RWPE2 (cell line): ENCODE data around the gene SEMA4B.
"Not testable (repeated sequence)": the region's sequence is repeated elsewhere in the genome, so short reads cannot be mapped to it uniquely, and the experiment has no call there.

Source experiments
- ATAC-seq: fragments of 200-7000 bp; cut with Tn5 transposase; 3 replicates; pipeline ENCODE4 v1.9.1; 2021; ENCODE audit warnings: low read depth
- DNase-seq: peaks from one replicate; pipeline ENCODE4 v3.0.0-alpha.2; 2020; ENCODE audit warnings: low spot score
- H3K27ac ChIP-seq: fragments of 450-650 bp; 2 replicates; pipeline ENCODE4 v1.5.1; 2017; ENCODE audit warnings: mild to moderate bottlenecking; ENCODE audit not compliant: poor library complexity, severe bottlenecking
- H3K27me3 ChIP-seq: fragments of 250-450 bp; sonication (Bioruptor Pico); 2 replicates; pipeline ENCODE4 v1.5.1; 2021; ENCODE audit warnings: mild to moderate bottlenecking, moderate library complexity; ENCODE audit not compliant: insufficient read depth, poor library complexity, severe bottlenecking
- H3K36me3 ChIP-seq: fragments of 250-450 bp; sonication (Bioruptor Pico); 2 replicates; pipeline ENCODE4 v1.5.1; 2020; ENCODE audit warnings: low read depth, mild to moderate bottlenecking, moderate library complexity
- H3K4me1 ChIP-seq: fragments of 250-450 bp; sonication (Bioruptor Pico); 2 replicates; pipeline ENCODE4 v1.5.1; 2021; ENCODE audit warnings: mild to moderate bottlenecking, moderate library complexity; ENCODE audit not compliant: insufficient read depth, poor library complexity, severe bottlenecking
- H3K4me3 ChIP-seq: fragments of 250-450 bp; sonication (Bioruptor Pico); 2 replicates; pipeline ENCODE4 v1.5.1; 2021; ENCODE audit warnings: mild to moderate bottlenecking, moderate library complexity; ENCODE audit not compliant: severe bottlenecking
- H3K9me3 ChIP-seq: fragments of 250-450 bp; sonication (Bioruptor Pico); 2 replicates; pipeline ENCODE4 v1.5.1; 2021; ENCODE audit warnings: mild to moderate bottlenecking, moderate library complexity; ENCODE audit not compliant: severe bottlenecking
- TF ChIP-seq, protein P1 (sequence below): fragments of 450-650 bp; IDR thresholded peaks from one replicate; pipeline ENCODE4 v1.5.1; 2017; ENCODE audit warnings: mild to moderate bottlenecking, moderate library complexity; ENCODE audit not compliant: poor library complexity, severe bottlenecking

SEMA4B gene

DNA sequence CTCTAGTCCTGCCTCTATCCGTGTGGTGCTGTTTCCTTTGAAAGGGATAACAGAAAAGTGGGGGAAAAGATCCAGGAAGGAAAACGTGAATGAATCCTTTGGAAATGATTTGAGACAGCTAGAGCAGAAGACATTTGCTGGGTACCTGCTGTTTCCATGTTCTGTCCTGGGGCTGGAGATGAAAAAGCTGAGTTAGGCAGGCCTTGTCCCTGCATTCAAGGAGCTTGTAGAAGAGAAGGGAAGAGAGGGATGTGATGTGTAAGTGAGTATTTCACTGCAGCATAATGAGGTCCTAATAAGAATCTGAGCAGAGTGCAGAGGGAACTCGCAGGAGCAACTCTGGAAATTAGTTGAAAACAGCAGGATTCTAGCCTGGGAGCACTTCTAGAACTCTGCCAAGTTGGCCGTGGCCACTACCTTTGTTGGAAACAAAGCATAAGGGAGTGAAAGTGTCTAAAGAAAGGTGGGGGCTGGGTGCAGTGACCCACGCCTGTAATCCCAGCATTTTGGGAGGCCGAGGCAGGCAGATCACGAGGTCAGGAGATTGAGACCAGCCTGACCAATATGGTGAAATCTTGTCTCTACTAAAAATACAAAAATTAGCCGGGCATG is 13.8 kb upstream of the SEMA4B start:
- ATAC-seq (no peak), DNase-seq (no peak)
- H3K27ac ChIP-seq = peak overlapping the region; percentile 91
- H3K4me3 ChIP-seq = no peak overlapping the region
- no peaks in the 10 kb centered on the region for H3K9me3 ChIP-seq
- peaks cover 23% of the 10 kb centered on the region for H3K36me3 ChIP-seq
- TF ChIP-seq, protein P1, sequence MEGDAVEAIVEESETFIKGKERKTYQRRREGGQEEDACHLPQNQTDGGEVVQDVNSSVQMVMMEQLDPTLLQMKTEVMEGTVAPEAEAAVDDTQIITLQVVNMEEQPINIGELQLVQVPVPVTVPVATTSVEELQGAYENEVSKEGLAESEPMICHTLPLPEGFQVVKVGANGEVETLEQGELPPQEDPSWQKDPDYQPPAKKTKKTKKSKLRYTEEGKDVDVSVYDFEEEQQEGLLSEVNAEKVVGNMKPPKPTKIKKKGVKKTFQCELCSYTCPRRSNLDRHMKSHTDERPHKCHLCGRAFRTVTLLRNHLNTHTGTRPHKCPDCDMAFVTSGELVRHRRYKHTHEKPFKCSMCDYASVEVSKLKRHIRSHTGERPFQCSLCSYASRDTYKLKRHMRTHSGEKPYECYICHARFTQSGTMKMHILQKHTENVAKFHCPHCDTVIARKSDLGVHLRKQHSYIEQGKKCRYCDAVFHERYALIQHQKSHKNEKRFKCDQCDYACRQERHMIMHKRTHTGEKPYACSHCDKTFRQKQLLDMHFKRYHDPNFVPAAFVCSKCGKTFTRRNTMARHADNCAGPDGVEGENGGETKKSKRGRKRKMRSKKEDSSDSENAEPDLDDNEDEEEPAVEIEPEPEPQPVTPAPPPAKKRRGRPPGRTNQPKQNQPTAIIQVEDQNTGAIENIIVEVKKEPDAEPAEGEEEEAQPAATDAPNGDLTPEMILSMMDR = no peak
- H3K4me1 ChIP-seq = peaks cover 73% of the 10 kb centered on the region
- no peaks in the 10 kb centered on the region for H3K27me3 ChIP-seq

DNA sequence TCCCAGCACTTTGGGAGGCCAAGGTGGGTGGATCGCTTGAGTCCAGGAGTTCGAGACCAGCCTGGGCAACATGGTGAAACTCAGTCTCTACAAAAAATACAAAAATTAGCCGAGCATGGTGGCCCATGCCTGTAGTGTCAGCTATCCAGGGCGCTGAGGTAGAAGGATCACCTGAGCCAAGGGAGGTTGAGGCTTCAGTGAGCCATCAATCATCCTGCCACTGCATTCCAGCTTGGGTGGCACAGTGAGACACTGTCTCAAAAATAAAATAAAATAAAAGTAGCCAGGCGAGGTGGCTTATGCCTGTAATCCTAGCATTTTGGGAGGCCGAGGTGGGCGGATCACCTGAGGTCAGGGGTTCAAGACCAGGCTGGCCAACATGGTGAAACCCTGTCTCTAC is 13.1 kb upstream of the SEMA4B start:
- ATAC-seq, H3K4me3 ChIP-seq, H3K9me3 ChIP-seq, DNase-seq, H3K27me3 ChIP-seq: not testable (repeated sequence)
- Histone ChIP-seq H3K4me1 (peaks cover 79% of the 10 kb centered on the region), H3K36me3 (peaks cover 28% of the 10 kb centered on the region), H3K27ac (peak overlapping the region; percentile 91)

DNA sequence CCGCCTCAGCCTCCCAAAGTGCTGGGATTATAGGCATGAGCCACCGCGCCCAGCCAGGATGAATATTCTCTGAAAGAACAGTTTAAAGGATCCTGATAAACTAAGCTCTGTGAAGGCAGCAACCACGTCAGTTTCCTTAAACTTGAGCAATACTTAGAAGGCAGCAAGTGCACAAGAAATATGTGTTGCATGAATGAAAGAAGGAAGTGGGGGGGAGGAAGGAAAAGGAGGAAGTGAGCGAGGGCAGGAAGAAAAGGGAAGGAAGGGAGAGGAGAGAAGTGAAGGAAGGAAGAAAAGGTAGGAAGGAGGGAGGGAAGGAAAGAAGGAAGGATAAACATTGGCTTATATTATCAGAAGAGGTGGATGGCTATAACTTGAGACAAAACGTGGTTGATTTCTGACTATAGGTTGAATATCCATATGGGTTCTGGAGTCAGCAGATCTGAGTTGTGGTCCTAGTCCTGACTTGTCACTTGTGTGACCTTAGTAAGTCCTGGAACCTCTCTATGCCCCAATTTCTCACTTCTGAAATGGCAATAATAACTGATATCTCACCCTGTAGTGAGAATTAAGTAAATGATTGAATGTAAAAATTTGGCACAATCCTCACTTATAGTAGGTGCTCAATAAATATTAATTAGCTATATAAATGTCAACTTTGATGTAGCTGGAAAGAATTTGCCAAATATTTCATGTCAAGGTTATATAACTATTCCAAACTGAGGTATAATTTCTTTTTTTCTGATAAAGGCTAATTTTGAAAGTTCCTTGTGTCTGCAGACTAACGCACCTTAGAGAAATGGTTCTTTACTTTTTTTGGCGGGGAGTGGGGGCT is 12.0 kb upstream of the SEMA4B start:
- Histone ChIP-seq H3K27me3 (no peaks in the 10 kb centered on the region), H3K27ac (peak overlapping the region; percentile 91), H3K9me3 (no peaks in the 10 kb centered on the region), H3K4me3 (no peak overlapping the region), H3K4me1 (peaks cover 71% of the 10 kb centered on the region), H3K36me3 (peaks cover 38% of the 10 kb centered on the region)
- ATAC-seq (no peak), DNase-seq (no peak)
- TF ChIP-seq, protein P1 = no peak

DNA sequence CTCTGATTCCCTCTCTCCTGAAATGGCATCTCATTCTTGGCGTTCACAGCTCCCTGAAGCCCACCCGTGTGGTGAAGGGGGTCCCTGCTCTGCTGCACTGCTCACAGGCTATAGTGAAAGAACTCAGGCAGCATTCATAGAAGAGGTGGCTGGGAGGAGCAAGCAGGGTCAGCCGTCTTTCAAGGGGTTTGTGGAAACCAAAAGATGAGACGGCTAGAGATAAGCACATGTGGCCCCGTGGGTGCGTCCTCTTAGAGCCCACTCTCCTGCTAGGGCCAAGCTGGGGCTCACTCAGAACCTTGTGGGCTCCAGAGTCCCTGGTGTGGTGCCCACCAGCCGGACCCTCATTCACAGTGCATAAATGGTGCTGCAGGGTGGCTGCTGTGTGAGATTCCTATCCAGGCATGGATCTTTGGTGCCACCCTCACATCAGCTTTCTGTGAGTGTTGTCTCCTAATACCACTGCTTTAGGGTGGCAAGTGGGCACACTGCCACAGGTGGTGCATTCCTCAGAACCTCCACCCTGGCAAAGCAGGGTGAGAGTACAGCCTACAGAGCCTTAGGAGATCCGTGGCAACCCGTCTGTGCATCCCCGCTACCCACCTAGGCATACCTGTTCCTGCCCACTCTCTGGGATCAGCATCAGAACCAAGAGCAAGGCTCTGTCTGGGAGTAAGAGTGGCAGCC is 11.2 kb upstream of the SEMA4B start:
- H3K4me1 ChIP-seq = peaks cover 66% of the 10 kb centered on the region
- peaks cover 46% of the 10 kb centered on the region for H3K36me3 ChIP-seq
- TF ChIP-seq, protein P1 = no peak
- no peak for DNase-seq
- H3K27me3 ChIP-seq = no peaks in the 10 kb centered on the region
- no peaks in the 10 kb centered on the region for H3K9me3 ChIP-seq
- no peak for ATAC-seq
- no peak overlapping the region for H3K4me3 ChIP-seq
- H3K27ac ChIP-seq = peak overlapping the region; percentile 91

DNA sequence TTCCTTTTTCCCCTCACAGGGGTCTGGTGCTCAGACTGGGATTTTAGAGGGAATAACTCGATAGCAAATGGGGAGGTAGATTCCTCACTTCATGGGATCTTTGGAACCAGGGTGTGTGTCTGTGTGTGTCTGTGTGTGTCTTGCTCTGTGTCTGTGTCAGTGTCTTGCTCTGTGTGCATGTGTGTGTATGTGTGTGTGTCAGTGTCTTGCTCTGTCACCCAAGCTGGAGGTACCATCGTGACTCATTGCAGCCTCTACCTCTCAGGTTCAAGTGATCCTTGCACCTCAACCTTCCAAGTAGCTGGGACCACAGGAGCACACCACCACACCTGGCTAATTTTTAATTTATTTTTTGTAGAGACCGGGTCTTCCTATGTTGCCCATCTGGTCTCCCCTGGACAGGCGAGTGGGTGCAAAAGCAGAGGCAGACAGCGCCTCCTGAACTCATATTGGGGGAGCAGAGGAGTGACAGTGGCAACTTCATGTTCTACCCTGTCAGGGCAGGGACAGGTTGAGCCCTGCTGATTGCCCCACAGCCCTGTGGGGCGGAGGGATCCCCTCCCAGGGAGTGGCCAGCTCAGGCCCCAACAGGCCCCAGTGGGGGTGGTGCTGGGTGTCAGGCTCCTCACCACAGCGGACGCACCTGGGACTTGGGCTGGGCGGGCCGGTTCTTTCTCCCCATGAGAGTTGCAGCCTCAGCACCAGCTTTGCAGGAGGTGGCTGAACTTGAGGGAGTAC is 10.4 kb upstream of the SEMA4B start:
- peaks cover 66% of the 10 kb centered on the region for H3K4me1 ChIP-seq
- DNase-seq (peak; percentile 98), ATAC-seq (peak; percentile 92)
- peaks cover 53% of the 10 kb centered on the region for H3K36me3 ChIP-seq
- H3K4me3 ChIP-seq = no peak overlapping the region
- H3K27me3 ChIP-seq = no peaks in the 10 kb centered on the region
- TF ChIP-seq, protein P1 = no peak
- no peaks in the 10 kb centered on the region for H3K9me3 ChIP-seq
- H3K27ac ChIP-seq = peak overlapping the region; percentile 91
